ENCODE measurements around the gene DHX16.

DNA sequence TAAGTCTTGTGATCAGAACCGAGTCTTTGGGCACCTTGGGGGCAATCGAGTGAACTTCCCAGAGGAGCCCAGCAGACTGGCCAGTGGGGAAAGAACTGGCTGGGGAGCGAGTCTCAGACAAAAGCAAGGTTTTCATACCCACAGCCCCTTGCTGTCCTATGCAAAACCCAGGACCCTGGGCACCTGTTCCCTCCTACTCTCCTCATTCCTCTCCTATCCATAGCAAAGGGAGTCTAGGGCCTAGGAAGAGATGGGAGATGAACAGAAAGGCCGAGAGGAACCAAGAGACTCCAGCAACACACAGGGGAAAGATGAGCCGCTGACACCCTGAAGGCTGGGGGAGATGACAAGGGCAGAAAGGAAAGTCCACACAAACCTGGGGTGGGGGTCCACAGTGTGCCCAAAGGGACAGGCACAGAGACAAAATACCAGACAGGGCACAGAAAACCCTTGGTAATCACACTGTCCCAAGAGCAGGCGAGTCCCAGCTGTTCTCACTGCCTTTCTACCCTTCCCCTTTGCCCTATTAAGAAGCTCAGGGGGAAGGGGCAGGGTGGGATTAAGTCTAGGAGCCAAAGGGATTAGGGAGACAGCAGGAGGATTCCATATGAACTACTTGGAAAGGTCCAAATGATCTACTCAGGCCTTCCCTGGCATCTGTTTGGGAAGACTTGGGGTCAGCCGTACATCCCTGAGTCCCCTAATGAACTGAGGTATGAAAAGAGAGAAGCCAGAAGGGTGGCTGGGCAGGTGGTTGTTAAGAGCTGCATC is 7.1 kb upstream of the DHX16 start:
- TF ChIP-seq, protein P1, sequence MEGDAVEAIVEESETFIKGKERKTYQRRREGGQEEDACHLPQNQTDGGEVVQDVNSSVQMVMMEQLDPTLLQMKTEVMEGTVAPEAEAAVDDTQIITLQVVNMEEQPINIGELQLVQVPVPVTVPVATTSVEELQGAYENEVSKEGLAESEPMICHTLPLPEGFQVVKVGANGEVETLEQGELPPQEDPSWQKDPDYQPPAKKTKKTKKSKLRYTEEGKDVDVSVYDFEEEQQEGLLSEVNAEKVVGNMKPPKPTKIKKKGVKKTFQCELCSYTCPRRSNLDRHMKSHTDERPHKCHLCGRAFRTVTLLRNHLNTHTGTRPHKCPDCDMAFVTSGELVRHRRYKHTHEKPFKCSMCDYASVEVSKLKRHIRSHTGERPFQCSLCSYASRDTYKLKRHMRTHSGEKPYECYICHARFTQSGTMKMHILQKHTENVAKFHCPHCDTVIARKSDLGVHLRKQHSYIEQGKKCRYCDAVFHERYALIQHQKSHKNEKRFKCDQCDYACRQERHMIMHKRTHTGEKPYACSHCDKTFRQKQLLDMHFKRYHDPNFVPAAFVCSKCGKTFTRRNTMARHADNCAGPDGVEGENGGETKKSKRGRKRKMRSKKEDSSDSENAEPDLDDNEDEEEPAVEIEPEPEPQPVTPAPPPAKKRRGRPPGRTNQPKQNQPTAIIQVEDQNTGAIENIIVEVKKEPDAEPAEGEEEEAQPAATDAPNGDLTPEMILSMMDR (IDR thresholded peaks at IDR 0.05; ENCODE audit: borderline replicate concordance, extremely low read depth, low read length, poor library complexity, severe bottlenecking) = no peak
- no peak for TF ChIP-seq EZH2 (IDR thresholded peaks at IDR 0.05; ENCODE audit: borderline replicate concordance, low read depth, low read length, severe bottlenecking)

Data from DND-41 (cell line).